HCT116 (cell line): ENCODE data around the gene AOAH.

Source experiments
- CTCF ChIP-seq, 3 experiments: fragments of 200-600 bp in 1 of 3; sonication (generic) in 1 of 3; IDR thresholded peaks in 2 of 3; conservative IDR thresholded peaks in 1 of 3; 2 replicates each; pipeline ENCODE4 v1.5.1; 2012 to 2017; ENCODE audit warnings: low read depth in 2 of 3, low read length in 2 of 3, antibody characterized with exemption in 1 of 3, borderline replicate concordance in 1 of 3, control low read depth in 1 of 3, mild to moderate bottlenecking in 1 of 3, mixed read lengths in 1 of 3, mixed run types in 1 of 3, moderate library complexity in 1 of 3; ENCODE audit not compliant: insufficient read depth in 1 of 3
- EGR1 ChIP-seq: IDR thresholded peaks from 2 replicates; pipeline ENCODE4 v1.6.1; 2012; ENCODE audit warnings: low read depth
- EZH2 ChIP-seq: fragments of 200-600 bp; sonication (generic); IDR thresholded peaks from 2 replicates; pipeline ENCODE4 v1.6.1; 2017; ENCODE audit warnings: antibody characterized with exemption, mixed run types
- EZH2phosphoT487 ChIP-seq: fragments of 200-600 bp; IDR thresholded peaks from 2 replicates; pipeline ENCODE4 v1.6.1; 2018; ENCODE audit warnings: antibody characterized with exemption, borderline replicate concordance
- JUND ChIP-seq: IDR thresholded peaks from 2 replicates; pipeline ENCODE4 v1.6.1; 2012
- MAX ChIP-seq: IDR thresholded peaks from 2 replicates; pipeline ENCODE4 v1.6.1; 2012
- POLR2A ChIP-seq: IDR thresholded peaks from 2 replicates; pipeline ENCODE4 v1.7.0; 2011; ENCODE audit warnings: borderline replicate concordance; ENCODE audit not compliant: insufficient read depth, insufficient read length; ENCODE audit errors: extremely low read depth
- POLR2AphosphoS5 ChIP-seq: IDR thresholded peaks from 2 replicates; pipeline ENCODE4 v1.6.1; 2011; ENCODE audit warnings: mild to moderate bottlenecking, low read depth, low read length, moderate library complexity
- RAD21 ChIP-seq: IDR thresholded peaks from 2 replicates; pipeline ENCODE4 v1.6.1; 2012; ENCODE audit warnings: low read depth, mild to moderate bottlenecking
- REST ChIP-seq: IDR thresholded peaks from 2 replicates; pipeline ENCODE4 v1.6.1; 2012; ENCODE audit warnings: low read depth
- ZNF274 ChIP-seq: fragments of 200-500 bp; sonication (Bioruptor generic); IDR thresholded peaks from 2 replicates; pipeline ENCODE4 v1.6.1; 2014; ENCODE audit warnings: mild to moderate bottlenecking, low read depth, low read length, inconsistent platforms

DNA sequence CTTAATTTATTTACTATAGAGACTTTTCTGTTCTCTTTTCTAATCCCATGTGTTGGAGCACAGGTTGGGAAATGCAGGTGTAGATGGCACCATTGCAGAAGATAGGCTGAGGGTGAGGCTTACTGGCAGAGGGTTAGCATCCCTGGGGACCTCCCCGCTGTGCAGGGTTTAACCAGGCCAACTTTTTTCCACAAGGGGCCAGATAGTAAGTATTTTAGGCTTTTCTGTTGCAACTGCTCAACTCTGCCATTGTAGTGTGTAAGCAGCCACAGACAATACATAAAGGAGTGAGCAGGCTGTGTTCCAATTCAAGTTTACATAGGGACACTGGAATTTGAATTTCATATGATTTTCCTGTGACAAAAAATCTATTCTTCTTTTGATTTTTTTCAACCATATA lies 34.6 kb upstream of the AOAH start:
- no peak for TF ChIP-seq POLR2AphosphoS5
- no peak for TF ChIP-seq EZH2
- TF ChIP-seq RAD21, result no peak
- TF ChIP-seq CTCF (IDR thresholded peaks at IDR 0.05 in 2 of 3, conservative IDR thresholded peaks at IDR 0.05 in 1 of 3; ENCODE audit: borderline replicate concordance in 1 of 3, insufficient read depth in 1 of 3, low read depth in 2 of 3, low read length in 2 of 3), result no peak
- no peak for TF ChIP-seq POLR2A
- no peak for TF ChIP-seq JUND
- no peak for TF ChIP-seq ZNF274
- no peak for TF ChIP-seq EZH2phosphoT487
- TF ChIP-seq REST, result no peak
- no peak for TF ChIP-seq MAX
- TF ChIP-seq EGR1, result no peak
